Activated CD8-positive, alpha-beta memory T cell treated with anti-CD3 and anti-CD28 coated beads for 1 hour (primary cell): ENCODE data around the gene ERCC4.
"Not testable (repeated sequence)": the region's sequence is repeated elsewhere in the genome, so short reads cannot be mapped to it uniquely, and the experiment has no call there.

ENCODE experiments used
- DNase-seq, 2 donors: peaks; one replicate each; pipeline ENCODE4 v3.0.0-alpha.2; 2020; ENCODE audit warnings: low read depth in 1 of 2; ENCODE audit errors: extremely low read depth in 1 of 2

ERCC4 gene

DNA sequence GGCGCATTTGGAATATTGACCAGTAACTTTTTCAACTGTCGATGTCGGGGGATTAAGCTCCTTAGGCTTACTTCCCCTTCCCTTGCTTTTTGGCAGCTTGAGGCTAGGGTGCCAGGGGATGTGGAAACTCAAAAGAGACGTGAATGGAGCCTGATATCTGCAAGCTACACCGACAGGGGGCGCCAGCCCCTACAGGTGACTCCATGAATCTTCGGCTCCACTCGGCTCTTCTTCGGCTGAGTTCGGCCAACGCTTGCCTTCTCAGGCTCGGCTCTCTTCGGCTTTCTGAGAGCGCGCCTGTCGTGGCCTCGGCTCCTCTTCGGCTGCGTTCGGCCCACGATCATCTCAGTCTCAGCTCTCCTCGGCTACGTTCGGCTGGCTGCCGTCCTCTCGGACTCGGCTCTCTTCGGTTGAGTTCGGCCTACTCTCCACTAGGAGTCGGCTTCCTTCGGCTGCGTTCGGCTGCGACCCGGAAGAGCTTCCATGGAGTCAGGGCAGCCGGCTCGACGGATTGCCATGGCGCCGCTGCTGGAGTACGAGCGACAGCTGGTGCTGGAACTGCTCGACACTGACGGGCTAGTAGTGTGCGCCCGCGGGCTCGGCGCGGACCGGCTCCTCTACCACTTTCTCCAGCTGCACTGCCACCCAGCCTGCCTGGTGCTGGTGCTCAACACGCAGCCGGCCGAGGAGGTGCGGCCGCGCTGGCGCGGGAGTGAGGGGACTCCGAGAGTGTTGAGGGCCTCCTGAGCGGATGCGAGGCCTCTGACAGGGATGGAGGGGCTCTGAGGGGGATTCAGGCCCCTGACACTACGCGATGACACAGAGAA lies at the start of gene ERCC4:
ERCC4 (plus strand) TSS at position 472 of the 827 bp plus-strand sequence; CDS start at position 484, 12 bp downstream.
- DNase-seq: peak; percentile 97 to 98

DNA sequence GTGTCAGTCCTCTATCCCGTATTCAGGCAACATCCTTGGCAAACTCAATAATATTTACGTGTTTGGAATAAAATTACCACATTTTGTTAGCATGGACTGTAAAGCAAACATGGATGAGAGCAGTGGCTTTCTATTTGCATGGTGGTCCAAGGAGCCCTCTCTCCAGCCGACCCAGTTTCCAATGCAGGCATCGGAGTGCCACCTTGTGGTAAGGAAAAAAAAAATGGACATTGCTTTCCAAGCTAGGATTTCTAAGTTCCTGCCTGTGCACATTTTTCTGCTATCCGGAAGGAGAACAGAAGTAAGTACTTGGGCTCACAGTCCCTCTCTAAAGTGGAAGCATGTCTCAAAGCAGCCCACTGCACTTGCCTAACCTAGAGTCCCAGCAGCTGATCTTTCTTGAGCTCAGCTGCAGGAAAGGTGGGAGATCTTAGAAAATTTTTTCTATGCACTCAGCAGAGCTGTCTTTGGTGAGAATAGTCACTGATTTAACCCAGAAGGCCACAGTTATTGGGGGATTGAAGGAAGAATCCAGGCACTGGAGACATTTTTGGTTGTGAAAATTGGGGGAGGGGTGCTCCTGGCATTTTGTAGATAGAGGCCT lies 46.0 kb upstream of the ERCC4 start:
- no peak for DNase-seq

DNA sequence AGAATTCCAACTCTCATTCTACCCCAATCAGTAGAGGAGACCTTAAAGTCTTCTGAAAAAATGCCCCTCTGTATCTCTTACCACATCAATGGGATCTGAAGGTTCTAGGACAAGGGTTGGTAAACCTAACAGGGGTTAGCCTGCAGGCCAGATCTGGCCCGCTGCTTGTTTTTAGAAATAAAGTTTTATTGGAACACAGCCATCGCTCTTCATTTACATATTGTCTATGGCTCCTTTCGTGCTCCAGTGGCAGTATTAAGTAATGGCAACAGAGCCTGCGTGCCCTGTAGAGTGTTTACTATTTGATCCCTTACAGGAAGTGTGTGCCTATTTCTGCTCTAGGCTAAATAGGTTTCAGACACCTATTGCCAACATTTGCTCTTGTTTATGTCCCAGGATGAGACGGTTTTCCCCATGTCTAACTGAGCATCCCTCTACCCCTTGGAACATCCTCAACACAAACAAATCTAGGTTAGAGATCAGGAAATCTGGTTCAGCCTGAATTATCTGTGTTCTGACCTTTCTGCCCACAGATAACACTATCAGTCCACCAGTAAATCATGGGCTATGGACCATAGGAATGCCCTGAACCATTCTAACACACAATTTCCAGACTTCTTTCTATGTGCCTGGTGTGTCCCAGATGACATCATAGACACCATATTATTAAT lies 44.2 kb upstream of the ERCC4 start:
- no peak for DNase-seq

DNA sequence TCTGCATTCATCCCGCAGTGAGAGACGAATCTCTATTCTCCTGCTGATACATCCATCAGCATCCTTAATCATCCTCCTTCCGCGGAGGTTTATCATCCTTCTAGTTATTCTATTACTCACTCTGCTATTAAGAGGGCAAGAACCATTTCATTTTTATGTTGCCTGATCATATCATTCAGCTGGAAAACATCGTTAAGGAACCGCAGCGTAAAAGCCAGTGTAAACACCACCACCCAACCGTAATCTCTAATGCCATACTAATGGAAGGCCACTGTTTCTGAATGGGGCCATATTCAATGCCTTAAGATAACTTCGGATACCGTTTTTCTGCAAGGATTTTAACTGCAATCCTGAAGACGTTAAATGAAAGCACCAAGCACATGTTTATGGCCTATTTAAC lies 36.7 kb upstream of the ERCC4 start:
- DNase-seq: no peak

DNA sequence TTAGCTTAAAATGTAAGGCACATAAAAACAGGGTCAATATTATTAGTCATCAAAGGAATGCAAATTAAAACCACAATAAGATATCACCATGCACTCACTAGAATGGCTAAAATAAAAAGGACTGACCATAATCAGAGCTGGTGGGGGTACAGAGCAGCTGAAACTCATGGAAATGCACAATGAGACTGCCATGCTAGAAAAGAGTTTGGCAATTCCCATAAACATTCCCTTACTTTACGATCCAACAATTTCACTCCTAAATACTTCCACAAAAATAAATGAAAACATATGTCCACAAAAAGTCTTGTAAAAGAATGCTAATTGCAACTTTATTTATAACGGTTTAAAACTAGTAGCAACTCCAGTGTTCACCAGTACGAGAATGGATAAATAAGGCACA lies 36.1 kb upstream of the ERCC4 start:
- DNase-seq: no peak

DNA sequence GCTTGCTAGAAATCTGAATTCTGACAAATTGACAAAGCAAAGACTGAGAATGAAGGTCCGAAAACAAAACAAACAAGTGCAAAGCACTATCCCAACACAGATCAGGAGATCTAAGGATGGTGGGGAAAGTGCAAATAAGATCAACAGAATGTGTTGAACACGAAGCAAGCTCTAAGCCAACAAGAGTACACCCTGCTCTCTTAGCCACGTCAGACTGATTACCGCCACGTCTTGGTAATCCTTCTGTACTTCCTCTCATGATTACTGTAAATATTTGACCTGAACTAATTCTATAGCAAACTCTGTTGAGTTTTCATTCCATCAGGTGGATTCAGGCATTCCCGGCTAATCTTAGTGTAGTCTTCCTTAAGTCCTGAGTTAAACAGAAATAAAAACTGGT lies 34.3 kb upstream of the ERCC4 start:
- no peak for DNase-seq

DNA sequence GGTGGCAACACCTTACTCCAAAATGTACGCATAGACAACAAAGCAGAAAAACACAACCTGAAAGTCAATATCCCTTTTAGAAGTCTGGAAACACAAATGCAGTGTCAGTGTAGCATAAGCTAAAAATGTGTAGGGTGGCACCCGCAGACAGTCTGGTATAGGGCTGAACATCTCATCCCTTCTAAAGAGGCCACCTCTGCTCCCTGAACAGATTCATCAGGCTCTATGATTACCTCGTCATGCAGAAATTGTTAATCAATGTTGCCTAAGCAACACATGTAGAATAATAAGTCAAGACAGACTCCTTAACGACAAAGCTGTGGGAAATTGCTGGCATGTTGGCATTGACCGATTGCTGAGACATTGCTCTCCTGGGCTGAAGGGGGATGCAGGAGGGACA lies 33.3 kb upstream of the ERCC4 start:
- DNase-seq: no peak

DNA sequence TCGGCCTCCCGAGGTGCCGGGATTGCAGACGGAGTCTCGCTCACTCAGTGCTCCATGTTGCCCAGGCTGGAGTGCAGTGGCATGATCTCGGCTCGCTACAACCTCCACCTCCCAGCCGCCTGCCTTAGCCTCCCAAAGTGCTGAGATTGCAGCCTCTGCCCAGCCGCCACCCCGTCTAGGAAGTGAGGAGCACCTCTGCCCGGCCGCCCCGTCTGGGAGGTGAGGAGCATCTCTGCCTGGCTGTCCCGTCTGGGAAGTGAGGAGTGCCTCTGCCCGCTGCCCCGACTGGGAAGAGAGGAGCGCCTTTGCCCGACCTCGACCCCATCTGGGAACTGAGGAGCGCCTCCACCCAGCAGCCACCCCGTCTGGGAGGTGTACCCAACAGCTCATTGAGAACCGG lies 30.6 kb upstream of the ERCC4 start:
- DNase-seq: not testable (repeated sequence)

DNA sequence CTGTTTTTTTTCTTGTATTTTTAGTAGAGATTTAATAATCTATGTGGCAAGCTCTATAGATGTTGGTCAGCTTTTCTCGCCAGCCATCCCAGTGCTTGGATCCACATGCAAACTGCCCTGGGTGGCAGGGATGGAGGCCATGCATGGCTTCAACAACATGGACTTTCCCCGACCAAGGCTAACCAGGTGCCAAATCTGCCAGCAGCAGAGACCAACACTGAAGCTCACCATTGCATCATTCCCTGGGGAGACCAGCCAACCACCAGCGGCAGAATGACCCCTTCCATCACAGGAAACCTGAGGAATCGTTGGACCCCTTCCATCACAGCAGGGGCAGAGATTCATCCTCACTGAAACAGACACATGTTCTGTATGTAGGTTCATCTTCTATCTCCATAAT lies 27.7 kb upstream of the ERCC4 start:
- DNase-seq: no peak

DNA sequence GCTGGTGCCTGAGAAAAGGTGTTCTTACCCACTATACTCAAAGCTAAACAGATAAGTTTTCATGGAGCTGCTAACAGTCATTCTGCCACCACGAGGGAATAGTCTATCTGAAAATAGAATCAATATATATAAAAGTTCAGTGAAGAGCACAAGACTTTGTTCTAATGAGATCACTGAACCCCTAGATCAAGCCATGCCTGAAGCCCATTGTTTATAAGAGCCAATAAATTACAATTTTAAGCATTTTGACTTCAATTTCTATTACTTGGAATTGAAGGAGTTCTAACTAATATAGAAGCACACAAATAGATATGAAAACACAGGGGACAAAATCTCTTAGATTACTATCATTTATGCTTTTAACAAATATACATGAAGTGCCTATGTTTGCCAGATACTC lies 24.4 kb upstream of the ERCC4 start:
- no peak for DNase-seq

DNA sequence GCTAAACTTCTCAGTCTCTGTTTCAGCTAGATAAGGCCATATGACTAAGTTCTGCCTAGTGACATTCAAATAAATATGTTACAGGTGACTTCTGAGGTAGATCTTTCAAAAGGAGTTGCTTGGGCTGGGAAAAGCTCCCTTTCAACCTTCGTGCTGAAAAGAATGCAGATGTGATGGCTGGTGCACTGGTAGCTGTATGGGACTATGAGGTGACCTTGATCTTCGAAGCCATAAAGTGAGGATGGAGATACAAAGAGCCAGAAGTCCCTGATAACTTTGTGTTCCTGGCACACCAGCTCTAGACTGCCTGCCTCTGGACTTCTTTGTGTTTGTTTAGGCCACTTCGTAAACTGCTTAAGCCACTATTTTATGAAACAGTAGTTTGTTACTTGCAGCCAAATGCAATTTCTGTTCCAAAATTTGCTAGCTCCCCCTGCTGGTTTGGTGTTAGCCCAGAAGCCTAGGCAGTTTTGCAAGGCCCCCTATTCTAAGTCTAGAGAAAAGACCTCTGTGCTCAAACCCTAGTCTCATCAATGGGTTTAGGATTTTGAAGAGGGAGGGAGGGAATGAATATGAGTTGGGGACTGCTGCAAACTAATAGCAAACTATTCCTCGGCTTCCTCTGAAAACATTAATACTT lies 23.3 kb upstream of the ERCC4 start:
- DNase-seq: no peak

DNA sequence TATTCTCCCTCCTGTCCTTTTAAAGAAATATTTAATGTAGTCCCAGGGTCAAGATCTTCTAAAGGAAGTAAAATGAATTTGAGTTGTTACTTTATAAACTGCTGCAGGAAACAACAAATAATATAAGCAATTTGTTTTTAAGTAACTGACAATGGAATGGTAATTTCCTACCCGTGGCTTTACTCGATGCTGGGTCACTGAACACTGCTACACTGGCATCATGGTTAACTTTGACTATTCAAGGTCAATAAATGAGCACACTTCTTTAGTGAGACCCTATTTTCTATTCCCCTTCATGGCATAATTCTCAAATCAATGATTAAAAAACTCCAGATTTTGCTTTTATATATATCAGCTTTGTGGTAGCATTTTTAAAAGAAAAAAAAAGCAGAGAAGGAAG lies 22.1 kb upstream of the ERCC4 start:
- no peak for DNase-seq

DNA sequence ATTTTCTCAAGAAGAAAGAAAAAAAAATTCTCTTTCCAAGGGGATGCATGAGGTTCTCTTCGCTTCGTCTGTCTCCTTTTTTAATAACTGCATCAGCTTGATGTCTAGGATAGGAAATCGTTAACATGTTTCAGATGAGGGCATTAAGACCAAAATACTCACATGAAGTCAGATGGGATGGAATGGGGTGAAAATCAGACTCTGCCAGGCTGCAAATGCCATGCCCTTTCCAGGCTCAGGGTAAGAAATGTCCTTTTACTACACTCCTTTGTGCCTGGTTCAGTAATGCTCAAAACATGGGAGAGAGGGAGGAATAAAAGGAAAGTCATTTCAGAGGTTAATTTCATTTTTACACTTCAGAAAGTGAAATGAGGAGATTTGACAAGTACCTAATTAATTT lies 21.7 kb upstream of the ERCC4 start:
- no peak for DNase-seq

DNA sequence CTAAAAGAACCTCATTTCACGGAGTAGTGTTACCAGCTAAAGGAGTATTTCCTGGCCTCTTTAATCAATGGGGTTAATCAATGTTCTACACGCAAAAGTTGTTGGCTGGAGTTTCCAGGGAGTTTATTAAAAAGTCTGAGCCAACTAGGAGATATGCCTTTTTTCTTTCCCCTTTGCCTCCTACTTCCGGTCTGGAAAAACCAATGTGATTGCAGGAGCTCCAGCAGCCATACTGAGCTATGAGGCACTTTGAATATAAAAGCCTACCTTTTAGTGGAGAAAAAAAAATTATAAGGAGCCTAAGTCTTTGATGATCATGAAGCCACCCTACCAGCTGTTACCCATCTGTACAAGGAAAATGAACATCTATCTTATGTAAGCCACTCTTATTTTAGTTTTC lies 17.9 kb upstream of the ERCC4 start:
- DNase-seq: no peak

DNA sequence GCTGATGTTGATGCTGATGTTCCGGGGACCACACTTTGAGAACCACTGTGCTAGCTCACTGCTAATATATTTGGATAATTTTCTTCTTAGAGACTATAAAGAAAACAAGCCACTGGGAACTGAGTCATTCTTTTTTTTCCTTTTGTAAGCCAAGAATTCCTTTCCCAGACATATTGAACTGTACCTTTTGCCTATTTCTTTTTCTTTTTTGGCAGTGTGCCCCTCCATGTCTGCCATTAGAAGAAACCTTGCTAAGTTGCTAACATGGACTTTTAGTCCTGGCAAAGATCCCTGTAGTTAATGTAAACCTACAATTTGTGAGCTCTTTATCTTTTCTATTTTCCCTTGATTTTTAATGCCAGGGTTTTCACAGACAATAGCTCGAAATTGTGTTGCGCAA lies 17.3 kb upstream of the ERCC4 start:
- DNase-seq: no peak

DNA sequence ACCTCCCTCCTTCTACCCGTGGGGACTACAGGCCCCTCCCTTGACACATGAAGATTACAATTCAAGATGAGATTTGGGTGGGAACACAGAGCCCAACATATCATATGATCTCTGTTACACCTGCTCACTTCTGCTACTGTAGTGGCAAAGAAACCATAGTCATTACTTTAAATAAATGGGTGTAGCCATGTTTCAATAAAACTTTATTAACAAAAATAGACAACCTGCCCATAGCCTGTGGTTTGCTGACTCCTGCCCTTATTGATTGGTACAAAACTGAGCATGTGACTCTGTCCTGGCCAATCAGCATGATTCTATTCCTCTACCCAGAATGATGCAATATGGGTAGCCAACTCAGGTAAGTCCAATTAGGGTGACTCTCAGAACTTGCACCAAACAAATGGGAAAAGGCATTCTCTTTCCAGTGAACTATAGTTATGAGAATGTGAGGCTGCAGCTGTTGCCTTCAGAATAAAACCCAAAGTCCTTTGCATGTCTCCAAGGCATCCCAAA lies 15.7 kb upstream of the ERCC4 start:
- no peak for DNase-seq

DNA sequence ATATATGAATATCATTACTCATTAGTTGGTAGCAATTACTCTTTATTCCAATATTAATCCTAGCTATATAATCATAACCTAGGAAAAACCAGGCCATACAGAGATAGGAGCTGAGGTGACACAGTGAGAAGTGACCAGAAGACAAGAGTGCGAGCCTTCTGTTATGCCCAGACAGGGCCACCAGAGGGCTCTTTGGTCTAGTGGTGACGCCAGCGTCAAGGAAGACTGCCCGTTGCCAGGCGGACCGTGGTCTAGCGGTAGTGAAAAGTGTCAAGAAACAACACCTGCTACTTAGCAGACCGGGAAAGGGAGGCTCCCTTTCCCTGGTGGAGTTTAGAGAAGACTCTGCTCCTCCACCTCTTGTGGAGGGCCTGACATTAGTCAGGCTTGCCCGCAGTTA lies 15.1 kb upstream of the ERCC4 start:
- not testable (repeated sequence) for DNase-seq

DNA sequence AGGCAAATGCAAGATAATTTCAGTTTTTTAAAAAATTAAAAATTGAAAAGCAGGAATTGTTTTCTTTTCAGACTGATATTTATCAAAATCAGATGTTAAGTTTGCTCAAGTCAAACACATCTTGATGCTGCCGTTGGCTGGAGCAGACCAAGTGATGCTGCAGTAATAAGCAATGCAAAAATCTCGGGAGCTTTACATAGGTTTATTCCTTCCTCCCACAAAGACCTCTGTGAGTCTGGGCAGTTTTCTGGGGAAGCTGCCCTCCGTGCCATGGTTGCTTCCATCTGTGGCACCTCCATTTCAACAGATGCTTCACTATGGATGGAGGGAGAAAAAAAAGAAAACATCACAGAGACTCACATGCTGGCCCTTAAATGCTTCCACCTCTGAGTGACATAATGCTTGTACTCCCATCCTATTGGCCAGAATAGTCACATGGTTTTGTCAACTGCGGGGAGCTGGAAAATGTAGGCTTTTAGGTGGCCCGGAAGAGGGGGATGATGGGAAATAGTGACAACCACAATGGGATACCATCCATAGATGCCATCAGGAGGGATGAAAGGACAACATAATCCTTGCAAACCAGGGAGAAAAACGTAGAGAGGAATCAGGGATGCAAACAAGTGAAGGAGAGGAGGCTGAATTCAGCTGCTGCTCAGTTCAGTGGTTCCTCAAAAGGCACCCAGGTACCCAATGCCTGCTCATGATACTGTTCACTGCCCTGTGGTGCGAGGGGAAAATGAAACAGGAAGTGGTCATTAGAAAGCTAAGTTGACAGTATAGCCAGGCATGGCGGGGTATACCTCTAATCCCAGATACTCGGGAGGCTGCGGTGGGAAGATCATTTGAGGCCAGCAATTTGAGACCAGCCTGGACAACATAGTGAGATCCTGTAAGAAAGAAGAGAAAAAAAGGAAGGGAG lies 13.5 kb upstream of the ERCC4 start:
- no peak for DNase-seq

DNA sequence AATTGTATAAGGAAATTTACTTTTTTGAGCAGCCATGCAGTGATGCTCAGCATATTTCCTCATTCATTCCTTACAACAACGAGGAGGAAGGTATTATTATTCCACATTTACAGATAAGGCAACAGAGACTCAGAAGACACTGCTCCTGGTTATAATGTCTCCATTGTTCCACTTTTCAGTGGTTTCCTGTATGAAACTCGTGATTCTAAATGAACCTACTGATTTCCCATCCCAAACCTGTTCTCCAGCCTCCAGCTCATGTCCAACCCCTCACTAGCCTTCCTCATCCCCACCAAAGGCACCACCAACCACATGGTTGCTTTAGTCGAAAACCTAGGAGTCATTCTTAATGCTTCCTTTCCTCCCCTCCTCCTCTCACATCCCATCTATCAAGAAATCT lies 12.5 kb upstream of the ERCC4 start:
- no peak for DNase-seq

DNA sequence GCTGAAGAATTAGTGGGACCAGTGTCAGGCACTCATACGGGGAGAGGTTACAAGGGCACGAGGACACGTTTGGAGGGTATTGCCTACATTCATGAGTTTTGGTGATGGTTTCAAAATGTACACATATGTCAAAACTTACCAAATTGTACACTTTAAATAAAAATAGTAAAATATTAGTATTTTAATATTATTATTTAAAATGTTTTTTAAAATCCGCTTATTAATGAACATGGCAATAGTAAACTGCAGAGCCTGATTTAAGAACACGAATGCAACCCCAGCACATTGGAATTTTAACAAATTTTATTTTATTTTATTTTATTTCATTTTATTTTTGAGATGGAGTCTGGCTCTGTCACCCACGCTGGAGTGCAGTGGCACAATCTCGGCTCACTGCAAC lies 10.9 kb upstream of the ERCC4 start:
- DNase-seq: no peak
